ENCODE measurements around the gene ZNF574. TPM values are rescaled to one million over a fixed set of nuclear protein-coding genes. Genes with fewer than 3 reads are reported as not detected.
A peak's percentile ranks its signal among the peaks of the same experiment; 100 is the strongest.

ZNF574 gene, protein sequence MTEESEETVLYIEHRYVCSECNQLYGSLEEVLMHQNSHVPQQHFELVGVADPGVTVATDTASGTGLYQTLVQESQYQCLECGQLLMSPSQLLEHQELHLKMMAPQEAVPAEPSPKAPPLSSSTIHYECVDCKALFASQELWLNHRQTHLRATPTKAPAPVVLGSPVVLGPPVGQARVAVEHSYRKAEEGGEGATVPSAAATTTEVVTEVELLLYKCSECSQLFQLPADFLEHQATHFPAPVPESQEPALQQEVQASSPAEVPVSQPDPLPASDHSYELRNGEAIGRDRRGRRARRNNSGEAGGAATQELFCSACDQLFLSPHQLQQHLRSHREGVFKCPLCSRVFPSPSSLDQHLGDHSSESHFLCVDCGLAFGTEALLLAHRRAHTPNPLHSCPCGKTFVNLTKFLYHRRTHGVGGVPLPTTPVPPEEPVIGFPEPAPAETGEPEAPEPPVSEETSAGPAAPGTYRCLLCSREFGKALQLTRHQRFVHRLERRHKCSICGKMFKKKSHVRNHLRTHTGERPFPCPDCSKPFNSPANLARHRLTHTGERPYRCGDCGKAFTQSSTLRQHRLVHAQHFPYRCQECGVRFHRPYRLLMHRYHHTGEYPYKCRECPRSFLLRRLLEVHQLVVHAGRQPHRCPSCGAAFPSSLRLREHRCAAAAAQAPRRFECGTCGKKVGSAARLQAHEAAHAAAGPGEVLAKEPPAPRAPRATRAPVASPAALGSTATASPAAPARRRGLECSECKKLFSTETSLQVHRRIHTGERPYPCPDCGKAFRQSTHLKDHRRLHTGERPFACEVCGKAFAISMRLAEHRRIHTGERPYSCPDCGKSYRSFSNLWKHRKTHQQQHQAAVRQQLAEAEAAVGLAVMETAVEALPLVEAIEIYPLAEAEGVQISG
- total RNA-seq = 10 to 100 TPM in 2 of 10 donors, 1 to 10 TPM in 8; 5.0 to 11.1 (median 8.1) TPM
- polyA plus RNA-seq = 1 to 10 TPM; 3.4 to 5.8 TPM
- long read RNA-seq, donor 1, partial matches to known transcripts = 0 of 13 reads
- long read RNA-seq, donor 1, other reads (novel, unspliced or antisense) = 10 of 13 reads
- long read RNA-seq, donor 2, transcript ZNF574-202 (2 exons, 2,940 nt) = major isoform, 5 of 16 reads
- long read RNA-seq, donor 2, partial matches to known transcripts = 0 of 16 reads
- long read RNA-seq, donor 2, other reads (novel, unspliced or antisense) = 11 of 16 reads
- long read RNA-seq, donor 3, transcript ZNF574-202 (2 exons, 2,940 nt) = major isoform, 13 of 22 reads
- long read RNA-seq, donor 3, partial matches to known transcripts = 0 of 22 reads
- long read RNA-seq, donor 3, other reads (novel, unspliced or antisense) = 9 of 22 reads

DNA sequence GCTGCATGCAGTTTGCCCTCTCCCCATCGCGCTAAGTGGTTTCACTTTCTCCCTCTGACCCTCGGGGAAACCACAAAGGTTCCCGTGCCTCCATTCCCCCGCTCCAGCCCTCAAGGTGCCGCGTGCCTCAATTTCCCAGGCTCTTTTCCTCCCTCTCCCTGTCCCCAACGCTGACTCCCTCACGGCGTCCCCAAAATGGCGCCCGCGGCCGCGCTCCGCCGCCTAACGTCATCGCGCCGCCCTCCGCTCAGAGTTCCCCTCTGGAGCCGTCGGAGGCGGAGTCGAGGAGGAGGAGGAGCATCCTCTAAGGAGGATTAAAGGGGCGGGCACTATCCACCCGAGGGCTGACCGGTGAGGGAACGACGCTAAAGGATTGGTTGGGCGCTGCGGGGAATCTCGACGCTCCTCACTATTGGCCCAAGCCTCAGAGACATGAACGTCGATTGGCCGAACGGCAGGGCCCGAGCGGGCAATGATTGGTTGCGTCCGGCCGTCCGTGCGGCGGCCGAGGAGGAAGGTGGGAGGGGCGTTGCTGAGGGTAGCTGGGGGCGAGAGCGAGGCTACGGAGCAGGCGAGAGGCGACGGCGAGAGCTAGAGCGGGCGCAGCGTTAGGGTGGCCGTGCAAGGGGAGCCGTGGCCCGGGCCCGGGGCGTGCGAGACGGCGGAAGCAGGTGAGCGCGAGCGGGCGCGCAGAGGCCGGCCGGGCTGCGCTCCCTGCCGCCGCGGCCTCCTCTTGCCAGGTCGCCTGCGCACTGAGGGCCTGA is at the start of gene ZNF574:
TSS of gene ZNF574 (plus strand) at position 551 of the 764 bp plus-strand sequence. CDS start 2,441 bp downstream, outside the sequence.
- ATAC-seq (peak; percentile 96 to 100 (median 98)), DNase-seq (peak; percentile 97 to 99)
- peak within 1 kb of the TSS; percentile 73 to 97 (median 84) for H3K4me3 ChIP-seq
- peaks cover 5 to 27% (median 23%) of the 10 kb centered on the region in 9 donors for H3K4me1 ChIP-seq
- H3K36me3 ChIP-seq = peaks cover 0 to 26% (median 19%) of the 10 kb centered on the region in 9 donors
- TF ChIP-seq, protein P1, sequence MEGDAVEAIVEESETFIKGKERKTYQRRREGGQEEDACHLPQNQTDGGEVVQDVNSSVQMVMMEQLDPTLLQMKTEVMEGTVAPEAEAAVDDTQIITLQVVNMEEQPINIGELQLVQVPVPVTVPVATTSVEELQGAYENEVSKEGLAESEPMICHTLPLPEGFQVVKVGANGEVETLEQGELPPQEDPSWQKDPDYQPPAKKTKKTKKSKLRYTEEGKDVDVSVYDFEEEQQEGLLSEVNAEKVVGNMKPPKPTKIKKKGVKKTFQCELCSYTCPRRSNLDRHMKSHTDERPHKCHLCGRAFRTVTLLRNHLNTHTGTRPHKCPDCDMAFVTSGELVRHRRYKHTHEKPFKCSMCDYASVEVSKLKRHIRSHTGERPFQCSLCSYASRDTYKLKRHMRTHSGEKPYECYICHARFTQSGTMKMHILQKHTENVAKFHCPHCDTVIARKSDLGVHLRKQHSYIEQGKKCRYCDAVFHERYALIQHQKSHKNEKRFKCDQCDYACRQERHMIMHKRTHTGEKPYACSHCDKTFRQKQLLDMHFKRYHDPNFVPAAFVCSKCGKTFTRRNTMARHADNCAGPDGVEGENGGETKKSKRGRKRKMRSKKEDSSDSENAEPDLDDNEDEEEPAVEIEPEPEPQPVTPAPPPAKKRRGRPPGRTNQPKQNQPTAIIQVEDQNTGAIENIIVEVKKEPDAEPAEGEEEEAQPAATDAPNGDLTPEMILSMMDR (IDR thresholded peaks at IDR 0.05) = no peak
- intact Hi-C loops (cut with DNase I) = loop anchor here in 2 of 10 donors (10.0 kb wide), 1 partner anchor 81 kb away; the partner anchor contains the start of gene ATP1A3 (in 2 of the 2)
- H3K9me3 ChIP-seq = no peaks in the 10 kb centered on the region
- 0% methylated on average over 80 of the region's 80 CpGs for WGBS, 2 donors
- H3K27ac ChIP-seq = peak within 1 kb of the TSS; percentile 87 to 98 (median 94)
- H3K27me3 ChIP-seq = no peaks in the 10 kb centered on the region

DNA sequence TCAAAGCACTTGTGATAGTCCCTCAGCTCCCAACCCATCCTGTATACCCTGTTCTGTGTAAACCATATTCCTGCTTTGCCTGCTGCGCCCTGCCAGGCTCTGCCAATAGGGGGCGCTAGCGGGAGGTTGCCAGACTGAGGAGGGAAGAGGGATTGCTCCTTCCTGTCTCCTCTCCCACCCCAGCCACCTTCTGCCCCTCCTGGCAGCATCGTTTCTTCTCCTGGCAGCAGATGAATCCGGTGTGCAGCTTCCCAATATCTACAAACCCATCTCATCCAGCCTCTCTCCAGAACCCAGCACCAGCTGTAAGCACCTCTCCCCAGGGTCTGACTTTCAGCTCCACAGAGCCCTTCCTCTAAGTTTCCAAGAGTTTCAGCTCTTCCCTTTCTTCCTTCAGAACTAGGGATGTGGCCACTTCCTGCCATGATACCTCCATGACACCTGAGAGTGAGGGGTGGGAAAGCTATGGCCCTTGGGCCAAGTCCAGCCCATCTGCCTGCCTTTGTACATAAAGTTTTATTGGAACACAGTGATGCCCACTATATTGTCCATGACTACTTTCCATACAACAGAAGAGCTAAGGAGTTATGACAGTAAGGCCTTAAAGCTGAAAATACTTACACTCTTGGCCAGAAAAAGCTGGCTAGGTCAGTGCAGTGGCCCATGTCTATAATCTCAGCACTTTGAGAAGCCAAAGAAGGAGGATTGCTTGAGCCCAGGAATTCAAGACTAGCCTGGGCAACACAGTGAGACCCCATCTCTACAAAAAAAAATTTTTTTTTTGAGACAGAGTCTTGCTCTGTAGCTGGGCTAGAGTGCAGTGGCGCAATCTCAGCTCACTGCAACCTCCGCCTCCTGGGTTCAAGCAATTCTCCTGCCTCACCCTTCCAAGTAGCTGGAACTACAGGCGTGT is 47.4 kb upstream of the ZNF574 start:
- DNase-seq (no peak), ATAC-seq (no peak)
- intact Hi-C loops (cut with DNase I) = no loop called here
- no peak overlapping the region for H3K4me3 ChIP-seq
- no peaks in the 10 kb centered on the region for H3K9me3 ChIP-seq
- 57 to 62% methylated on average over 8 of the region's 8 CpGs for WGBS, 2 donors
- H3K4me1 ChIP-seq = peaks cover 0 to 22% (median 9%) of the 10 kb centered on the region in 9 donors
- H3K27ac ChIP-seq = no peak overlapping the region
- no peaks in the 10 kb centered on the region for H3K36me3 ChIP-seq
- TF ChIP-seq, protein P1 (IDR thresholded peaks at IDR 0.05) = peak in 7 of 9 donors; percentile 20 to 42 (median 38)
- H3K27me3 ChIP-seq = no peaks in the 10 kb centered on the region

DNA sequence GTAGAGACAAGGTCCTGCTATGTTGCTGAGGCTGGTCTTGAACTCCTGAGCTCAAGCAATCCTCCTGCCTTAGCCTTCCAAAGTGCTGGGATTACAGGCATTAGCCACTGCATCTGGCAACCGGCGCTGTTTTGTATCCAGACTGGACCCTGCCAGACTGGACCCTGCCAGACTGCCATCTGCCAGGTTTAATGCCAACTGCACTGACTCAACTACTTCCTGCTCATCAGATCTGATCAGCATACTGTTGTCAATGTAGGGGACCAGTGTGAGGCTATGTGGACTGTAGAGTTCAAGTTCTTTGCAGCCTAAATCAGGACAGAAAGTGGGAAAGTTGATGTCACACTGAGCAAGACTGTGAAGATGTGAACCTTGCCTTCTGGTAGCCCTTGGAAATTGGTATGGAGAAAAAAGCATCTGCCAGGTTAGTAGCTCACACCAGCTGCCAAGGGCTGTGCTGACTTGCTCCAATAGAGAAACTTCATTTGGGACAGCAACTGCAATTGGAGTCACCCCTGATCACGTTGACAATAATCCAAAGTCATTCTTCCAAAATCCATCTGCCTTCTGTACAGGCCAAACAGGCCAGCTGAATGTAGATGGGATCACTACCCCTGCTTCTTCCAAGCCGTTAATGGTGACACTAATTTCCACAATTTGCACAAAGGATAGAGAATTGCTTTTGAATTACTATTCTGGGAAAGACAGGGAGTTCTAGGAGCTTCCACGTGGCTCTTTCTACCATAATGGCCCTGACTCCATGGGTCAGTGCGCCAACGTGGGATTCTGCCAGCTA is 45.1 kb upstream of the ZNF574 start:
- no peak for ATAC-seq
- peaks cover 0 to 5% (median 0%) of the 10 kb centered on the region in 9 donors for H3K4me1 ChIP-seq
- DNase-seq = no peak
- H3K9me3 ChIP-seq = no peaks in the 10 kb centered on the region
- 86 to 88% methylated on average over 7 of the region's 7 CpGs for WGBS, 2 donors
- no peaks in the 10 kb centered on the region for H3K36me3 ChIP-seq
- H3K27ac ChIP-seq = no peak overlapping the region
- intact Hi-C loops (cut with DNase I) = loop anchor here in 2 of 10 donors (5.0 kb wide), 1 partner anchor 34 kb away; no protein-coding TSS in a partner anchor
- TF ChIP-seq, protein P1 (IDR thresholded peaks at IDR 0.05) = no peak
- no peaks in the 10 kb centered on the region for H3K27me3 ChIP-seq
- no peak overlapping the region for H3K4me3 ChIP-seq

Data from heart right ventricle (tissue), 16 donors.